H9 (cell line): ENCODE results near the gene POTEB. TPM values are rescaled to one million over a fixed set of nuclear protein-coding genes. Genes with fewer than 3 reads are reported as not detected.
"Not testable (repeated sequence)": the region's sequence is repeated elsewhere in the genome, so short reads cannot be mapped to it uniquely, and the experiment has no call there.

ENCODE experiments used
- DNase-seq: peaks from one replicate; pipeline ENCODE4 v3.0.0-alpha.2; 2017
- H2AFZ ChIP-seq: one replicate; pipeline ENCODE4 v1.6.1; 2013; ENCODE audit warnings: mild to moderate bottlenecking, low read length, control low read depth, moderate library complexity
- H2AK5ac ChIP-seq: 2 replicates; pipeline ENCODE4 v1.6.1; 2013; ENCODE audit warnings: low read length, control low read depth, mixed read lengths; ENCODE audit not compliant: insufficient read length
- H2BK120ac ChIP-seq: one replicate; pipeline ENCODE4 v1.6.1; 2013; ENCODE audit warnings: low read depth, mild to moderate bottlenecking, low read length, control low read depth, inconsistent platforms; ENCODE audit not compliant: poor library complexity, severe bottlenecking
- H2BK12ac ChIP-seq: 2 replicates; pipeline ENCODE4 v1.6.1; 2013; ENCODE audit warnings: low read length, control low read depth, mixed read lengths, low read depth; ENCODE audit not compliant: insufficient read length
- H2BK15ac ChIP-seq: 2 replicates; pipeline ENCODE4 v1.6.1; 2013; ENCODE audit warnings: low read depth, low read length, control low read depth
- H2BK20ac ChIP-seq: one replicate; pipeline ENCODE4 v1.6.1; 2013; ENCODE audit warnings: low read depth, mild to moderate bottlenecking, low read length, control low read depth, inconsistent platforms; ENCODE audit not compliant: poor library complexity, severe bottlenecking
- H2BK5ac ChIP-seq: 2 replicates; pipeline ENCODE4 v1.6.1; 2013; ENCODE audit warnings: low read length, control low read depth, mixed read lengths; ENCODE audit not compliant: insufficient read length
- H3K14ac ChIP-seq: 2 replicates; pipeline ENCODE4 v1.6.1; 2013; ENCODE audit warnings: low read length, control low read depth; ENCODE audit not compliant: insufficient read depth
- H3K18ac ChIP-seq: 2 replicates; pipeline ENCODE4 v1.6.1; 2013; ENCODE audit warnings: low read depth, mild to moderate bottlenecking, mixed read lengths, low read length, control low read depth; ENCODE audit not compliant: insufficient read length
- H3K23ac ChIP-seq: 2 replicates; pipeline ENCODE4 v1.6.1; 2013; ENCODE audit warnings: low read length, control low read depth, mixed read lengths, low read depth; ENCODE audit not compliant: insufficient read length
- H3K23me2 ChIP-seq: 2 replicates; pipeline ENCODE4 v1.6.1; 2013; ENCODE audit warnings: low read depth, mild to moderate bottlenecking, mixed read lengths, low read length, control low read depth; ENCODE audit not compliant: insufficient read length, poor library complexity, severe bottlenecking
- H3K27ac ChIP-seq: 2 replicates; pipeline ENCODE4 v1.5.1; 2013; ENCODE audit warnings: low read length, control low read depth, mixed read lengths, low read depth; ENCODE audit not compliant: insufficient read length
- H3K27me3 ChIP-seq: 2 replicates; pipeline ENCODE4 v1.6.1; 2013; ENCODE audit warnings: low read length, control low read depth, inconsistent platforms; ENCODE audit not compliant: insufficient read depth
- H3K4ac ChIP-seq: 2 replicates; pipeline ENCODE4 v1.6.1; 2013; ENCODE audit warnings: low read depth, mild to moderate bottlenecking, control low read depth, inconsistent platforms, low read length, moderate library complexity
- H3K4me1 ChIP-seq: 2 replicates; pipeline ENCODE4 v1.6.1; 2013; ENCODE audit warnings: low read length, control low read depth, inconsistent platforms; ENCODE audit not compliant: insufficient read depth
- H3K4me2 ChIP-seq: 2 replicates; pipeline ENCODE4 v1.6.1; 2013; ENCODE audit warnings: low read length, control low read depth, mixed read lengths; ENCODE audit not compliant: insufficient read length, insufficient read depth
- H3K56ac ChIP-seq: 2 replicates; pipeline ENCODE4 v1.6.1; 2013; ENCODE audit warnings: low read depth, mild to moderate bottlenecking, mixed read lengths, low read length, control low read depth; ENCODE audit not compliant: insufficient read length
- H3K79me1 ChIP-seq: 2 replicates; pipeline ENCODE4 v1.6.1; 2013; ENCODE audit warnings: low read depth, mild to moderate bottlenecking, moderate library complexity, low read length, control low read depth, inconsistent platforms; ENCODE audit not compliant: insufficient read depth, poor library complexity, severe bottlenecking
- H3K79me2 ChIP-seq: 2 replicates; pipeline ENCODE4 v1.6.1; 2013; ENCODE audit warnings: low read length, control low read depth, inconsistent platforms; ENCODE audit not compliant: insufficient read depth
- H3K9ac ChIP-seq: 2 replicates; pipeline ENCODE4 v1.6.1; 2013; ENCODE audit warnings: low read length, control low read depth, mixed read lengths; ENCODE audit not compliant: insufficient read length; ENCODE audit errors: extremely low read depth
- H3K9me3 ChIP-seq: one replicate; pipeline ENCODE4 v1.6.1; 2013; ENCODE audit warnings: low read depth, low read length, inconsistent platforms; ENCODE audit not compliant: control insufficient read depth
- H3T11ph ChIP-seq: one replicate; pipeline ENCODE4 v1.6.1; 2013; ENCODE audit warnings: mild to moderate bottlenecking, low read length, control low read depth, inconsistent platforms
- H4K20me1 ChIP-seq: one replicate; pipeline ENCODE4 v1.6.1; 2013; ENCODE audit not compliant: control insufficient read depth, insufficient read length, insufficient read depth
- H4K5ac ChIP-seq: 2 replicates; pipeline ENCODE4 v1.6.1; 2013; ENCODE audit warnings: low read depth, mild to moderate bottlenecking, mixed read lengths, low read length, control low read depth; ENCODE audit not compliant: insufficient read length
- H4K8ac ChIP-seq: replicated peaks from 2 replicates; pipeline ENCODE4 v1.6.1; 2013; ENCODE audit warnings: low read length, control low read depth, mixed read lengths, low read depth; ENCODE audit not compliant: insufficient read length
- H4K91ac ChIP-seq: 2 replicates; pipeline ENCODE4 v1.6.1; 2013; ENCODE audit warnings: low read depth, mild to moderate bottlenecking, moderate library complexity, mixed read lengths, low read length, control low read depth; ENCODE audit not compliant: insufficient read length
- H3K27ac Mint-ChIP-seq, 3 experiments: 2 replicates in 2 of 3; 3 replicates in 1 of 3; pipeline ENCODE4 v1.8.0; 2020 to 2021; ENCODE audit warnings: mixed read lengths in 3 of 3, mild to moderate bottlenecking in 1 of 3, moderate library complexity in 1 of 3
- H3K27me3 Mint-ChIP-seq: 2 replicates; pipeline ENCODE4 v1.8.0; 2021; ENCODE audit warnings: low read depth, mild to moderate bottlenecking, moderate library complexity, mixed read lengths
- H3K36me3 Mint-ChIP-seq, 3 experiments: 2 replicates in 2 of 3; 3 replicates in 1 of 3; pipeline ENCODE4 v1.8.0; 2020 to 2021; ENCODE audit warnings: low read depth in 3 of 3, mixed read lengths in 3 of 3; ENCODE audit not compliant: insufficient read depth in 1 of 3
- H3K4me1 Mint-ChIP-seq, 2 experiments: 2 replicates each; pipeline ENCODE4 v1.8.0; 2020; ENCODE audit warnings: mixed read lengths in 2 of 2
- H3K4me3 Mint-ChIP-seq, 2 experiments: 2 replicates in 1 of 2; 3 replicates in 1 of 2; pipeline ENCODE4 v1.8.0; 2020 to 2021; ENCODE audit warnings: mild to moderate bottlenecking in 2 of 2, mixed read lengths in 2 of 2, moderate library complexity in 1 of 2
- H3K9me3 Mint-ChIP-seq, 2 experiments: 2 replicates in 1 of 2; 3 replicates in 1 of 2; pipeline ENCODE4 v1.8.0; 2020; ENCODE audit warnings: mild to moderate bottlenecking in 2 of 2, mixed read lengths in 2 of 2, moderate library complexity in 1 of 2
- WGBS: extraction: QIAGEN DNeasy Blood & Tissue Kit; methylation state at CpG from one replicate; pipeline ENCODE4 v1.1.7; 2013; ENCODE audit warnings: missing lambda C conversion rate, low lambda C conversion rate, mixed read lengths; ENCODE audit not compliant: insufficient read length; ENCODE audit errors: extremely low coverage; 5-methylcytosine and 5-hydroxymethylcytosine counted together
- microRNA-seq: library from miRNA; unstranded; fragments of <30 nt; microRNA quantifications from one replicate; pipeline ENCODE4, GENCODE V29; 2020; ENCODE audit warnings: borderline microRNAs expressed
- total RNA-seq: library from RNA; stranded (reverse); gene quantifications from 2 replicates; pipeline ENCODE4 v1.2.1, GENCODE V29; 2021

POTEB gene
- total RNA-seq, 1 experiment from 2014 or later = not detected

DNA sequence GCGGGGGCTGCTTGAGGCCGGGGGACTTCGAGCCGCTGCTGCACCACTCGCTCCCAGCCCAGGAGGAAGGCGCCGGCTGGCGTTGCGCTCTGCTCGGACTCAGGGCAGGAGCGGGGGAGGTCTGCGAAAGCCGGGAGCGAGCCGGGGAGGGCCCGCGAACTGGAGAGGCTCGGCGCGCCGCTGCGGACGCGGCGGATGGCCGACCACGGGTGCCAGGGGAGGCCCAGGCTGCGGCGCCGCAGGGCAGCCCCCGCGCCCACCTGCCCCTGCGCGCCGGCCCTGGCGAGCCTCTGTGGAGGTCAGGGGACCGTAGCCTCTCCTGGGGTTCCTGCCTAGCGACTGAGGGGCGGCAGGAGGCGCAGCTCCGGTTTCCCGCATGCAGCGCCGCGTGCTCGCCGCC, 12.0 kb upstream of the POTEB start:
- not testable (repeated sequence) for DNase-seq, H3K23me2 ChIP-seq, H2BK12ac ChIP-seq, H2AFZ ChIP-seq, H3K4me2 ChIP-seq, H2BK120ac ChIP-seq, H3K4me1 ChIP-seq, H3K27ac Mint-ChIP-seq, H3K27me3 Mint-ChIP-seq, H3K4me3 Mint-ChIP-seq, H3K18ac ChIP-seq, H3K27ac ChIP-seq, H4K8ac ChIP-seq, H4K91ac ChIP-seq, H2BK15ac ChIP-seq, H3K23ac ChIP-seq, H4K20me1 ChIP-seq, H3K14ac ChIP-seq, H3T11ph ChIP-seq, H3K79me1 ChIP-seq, H3K9me3 Mint-ChIP-seq, H2BK20ac ChIP-seq, H4K5ac ChIP-seq, H2AK5ac ChIP-seq, H3K27me3 ChIP-seq, H3K4ac ChIP-seq, H3K9ac ChIP-seq, H2BK5ac ChIP-seq, H3K56ac ChIP-seq, H3K9me3 ChIP-seq, H3K36me3 Mint-ChIP-seq, H3K79me2 ChIP-seq, H3K4me1 Mint-ChIP-seq
- no CpG with 5 or more reads among the region's 47 CpGs for WGBS

DNA sequence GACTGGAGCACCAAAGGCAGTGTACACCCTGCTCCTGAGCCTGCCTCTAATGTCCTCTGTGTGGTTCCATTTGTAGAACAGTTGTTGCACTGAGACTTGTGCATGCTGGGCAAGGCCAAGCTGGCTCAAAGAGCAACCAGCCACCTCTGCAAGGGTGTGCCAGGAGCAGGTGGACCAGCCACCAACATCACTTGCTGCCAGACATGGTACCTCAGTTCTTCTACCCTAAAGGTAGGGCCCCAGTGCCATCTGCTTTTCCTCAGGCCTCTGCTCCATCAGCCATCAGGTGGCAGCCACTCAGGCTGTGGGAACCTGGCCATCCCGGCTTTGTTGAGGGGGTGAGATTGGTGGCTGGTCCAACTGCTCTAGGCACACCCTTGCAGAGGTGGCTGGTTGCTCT, 38.7 kb downstream of the POTEB start:
- H2BK15ac ChIP-seq, H3T11ph ChIP-seq, H3K27ac Mint-ChIP-seq, H3K4me3 Mint-ChIP-seq, H3K56ac ChIP-seq, H3K18ac ChIP-seq, H3K79me2 ChIP-seq, H3K79me1 ChIP-seq, H3K9me3 ChIP-seq, H4K5ac ChIP-seq, H2BK20ac ChIP-seq, H3K23me2 ChIP-seq, H4K8ac ChIP-seq, H3K4me1 Mint-ChIP-seq, DNase-seq, H3K9ac ChIP-seq, H3K14ac ChIP-seq, H3K27ac ChIP-seq, H2BK120ac ChIP-seq, H3K36me3 Mint-ChIP-seq, H3K4me2 ChIP-seq, H2BK12ac ChIP-seq, H3K27me3 Mint-ChIP-seq, H3K9me3 Mint-ChIP-seq, H2BK5ac ChIP-seq, H3K27me3 ChIP-seq, H4K91ac ChIP-seq, H2AK5ac ChIP-seq, H3K4ac ChIP-seq, H3K23ac ChIP-seq, H2AFZ ChIP-seq, H3K4me1 ChIP-seq, H4K20me1 ChIP-seq: not testable (repeated sequence)
- no CpG with 5 or more reads among the region's 1 CpG for WGBS

Small RNAs within 50 kb of the gene (microRNA-seq; reads per million reads assigned to microRNA genes)
- not detected for gene MIR3118-4

Other genes with a start within 250 kb of the POTEB start
- gene OR4M2, start 202.8 kb upstream of the POTEB start, total RNA-seq = not detected in 2 replicates